Measurements from ENCODE around the gene SDR9C7.

GRCh38 chr12:56954057-56954957 is 20.1 kb upstream of the SDR9C7 start:
- TF ChIP-seq ZNF777 (tag by site-specific recombination; IDR thresholded peaks at IDR 0.05; ENCODE audit: borderline replicate concordance) (no peak), CTCF (tag by site-specific recombination; IDR thresholded peaks at IDR 0.05) (no peak), ZBTB49 (tag by site-specific recombination; IDR thresholded peaks at IDR 0.05; ENCODE audit: low read depth) (no peak), ZNF202 (tag by site-specific recombination; IDR thresholded peaks at IDR 0.05; ENCODE audit: borderline replicate concordance) (no peak), ZNF629 (tag by site-specific recombination; IDR thresholded peaks at IDR 0.05) (no peak), SETDB1 (IDR thresholded peaks at IDR 0.05; ENCODE audit: insufficient read length, low read length) (no peak)
